ENCODE data around the gene SMARCB1. TPM values are rescaled to one million over a fixed set of nuclear protein-coding genes. Genes with fewer than 3 reads are reported as not detected.

SMARCB1 gene
- total and polyA plus RNA-seq, 10 donors = 64.2 to 166 (median 85.8) TPM

GRCh38 chr22:23752090-23752691 lies 34.6 kb upstream of the SMARCB1 start:
- intact Hi-C loops (cut with DNase I; ENCODE audit: low total_unique reads) = no loop called here
- peaks cover 4 to 73% (median 35%) of the 10 kb centered on the region in 6 donors for H3K4me1 ChIP-seq
- no peaks in the 10 kb centered on the region for H3K27me3 ChIP-seq (replicated peaks in 1 of 7)
- H3K4me3 ChIP-seq = peak overlapping the region in 7 of 8 donors; percentile 43 to 85 (median 61)
- WGBS, 5 donors = 46 to 64% (median 57%) methylated on average over 6 to 9 of the region's 9 CpGs
- peak overlapping the region in 7 of 8 donors; percentile 46 to 94 (median 91) for H3K27ac ChIP-seq
- peak; percentile 92 for DNase-seq
- H3K9me3 ChIP-seq = no peaks in the 10 kb centered on the region
- no peaks in the 10 kb centered on the region for H3K36me3 ChIP-seq
- TF ChIP-seq POLR2A (IDR thresholded peaks at IDR 0.05) (no peak), POLR2AphosphoS5 (IDR thresholded peaks at IDR 0.05) (peak; percentile 65 to 81 (median 68)), CTCF (IDR thresholded peaks at IDR 0.05 in 8 of 11, conservative IDR thresholded peaks at IDR 0.05 in 3 of 11) (peak in 5 of 11 experiments; percentile 2 to 47 (median 24))

- Histone ChIP-seq H3K9me3 (no peaks in the 10 kb centered on the region), H3K27me3 (replicated peaks in 1 of 7) (no peaks in the 10 kb centered on the region), H3K27ac (peak overlapping the region in 5 of 8 donors; percentile 85 to 94 (median 91)), H3K4me1 (peaks cover 4 to 77% (median 35%) of the 10 kb centered on the region in 6 donors), H3K4me3 (peak overlapping the region in 7 of 8 donors; percentile 43 to 85 (median 61)), H3K36me3 (no peaks in the 10 kb centered on the region)
- WGBS, 5 donors = 58 to 94% (median 80%) methylated on average over 12 to 16 of the region's 16 CpGs
- DNase-seq = peak; percentile 80
- peak in 1 of 11 experiments; percentile 1 for TF ChIP-seq CTCF (IDR thresholded peaks at IDR 0.05 in 8 of 11, conservative IDR thresholded peaks at IDR 0.05 in 3 of 11)
- no peak for TF ChIP-seq POLR2A (IDR thresholded peaks at IDR 0.05)
- TF ChIP-seq POLR2AphosphoS5 (IDR thresholded peaks at IDR 0.05) = no peak
- intact Hi-C loops (cut with DNase I; ENCODE audit: low total_unique reads) = no loop called here
These were observed 34.0 kb upstream of the SMARCB1 start for GRCh38 chr22:23752750-23753149.

- no peaks in the 10 kb centered on the region for H3K9me3 ChIP-seq
- H3K27me3 ChIP-seq (replicated peaks in 1 of 7) = no peaks in the 10 kb centered on the region
- TF ChIP-seq POLR2AphosphoS5 (IDR thresholded peaks at IDR 0.05) = no peak
- no peak for TF ChIP-seq CTCF (IDR thresholded peaks at IDR 0.05 in 8 of 11, conservative IDR thresholded peaks at IDR 0.05 in 3 of 11)
- TF ChIP-seq POLR2A (IDR thresholded peaks at IDR 0.05) = no peak
- H3K4me1 ChIP-seq = peaks cover 4 to 72% (median 35%) of the 10 kb centered on the region in 6 donors
- 43 to 68% (median 52%) methylated on average over 2 of the region's 2 CpGs for WGBS, 5 donors
- DNase-seq = no peak
- peak overlapping the region in 7 of 8 donors; percentile 43 to 85 (median 61) for H3K4me3 ChIP-seq
- H3K27ac ChIP-seq = peak overlapping the region in 5 of 8 donors; percentile 85 to 94 (median 91)
- intact Hi-C loops (cut with DNase I; ENCODE audit: low total_unique reads) = no loop called here
- H3K36me3 ChIP-seq = no peaks in the 10 kb centered on the region
These were observed 33.4 kb upstream of the SMARCB1 start for GRCh38 chr22:23753385-23753784.

DNA sequence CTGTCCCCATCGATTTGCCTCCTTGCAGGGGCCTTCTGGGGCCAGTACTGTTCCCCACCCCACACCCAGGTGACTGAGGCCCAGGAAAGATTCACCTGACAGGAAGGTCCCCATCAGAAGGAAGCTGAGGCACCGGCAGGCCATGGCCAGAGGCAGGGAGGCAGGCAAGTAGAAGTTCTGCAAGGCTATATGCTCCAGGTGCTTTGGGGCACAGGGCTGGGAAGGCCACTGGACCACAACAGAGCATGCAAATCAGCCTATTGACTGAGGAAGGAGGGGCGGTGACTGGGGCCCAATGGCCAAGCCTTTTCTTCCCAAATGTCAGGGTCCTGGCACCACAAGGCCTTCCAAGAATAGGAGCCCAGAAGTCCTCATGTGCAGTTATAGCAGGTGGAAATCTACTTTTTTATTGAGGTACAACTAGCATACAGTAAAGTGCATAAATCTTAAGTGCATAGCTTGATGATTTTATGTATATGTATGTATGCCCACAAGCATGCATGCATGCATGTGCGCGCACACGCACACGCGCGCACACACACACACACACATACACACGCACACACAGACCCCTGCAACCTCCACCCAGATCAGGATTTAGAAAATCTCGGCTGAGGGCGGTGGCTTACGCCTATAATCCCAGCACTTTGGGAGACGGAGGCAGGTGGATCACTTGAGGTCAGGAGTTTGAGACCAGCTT lies 32.4 kb upstream of the SMARCB1 start, which contains the start of gene VPREB3:
VPREB3 (minus strand) TSS at position 206 of the 700 bp plus-strand sequence; CDS start at position 144, 62 bp downstream.
- Histone ChIP-seq H3K4me3 (peak within 1 kb of the TSS in 7 of 8 donors; percentile 43 to 85 (median 61)), H3K27ac (peak within 1 kb of the TSS in 5 of 8 donors; percentile 85 to 94 (median 91)), H3K9me3 (no peaks in the 10 kb centered on the region), H3K36me3 (no peaks in the 10 kb centered on the region), H3K4me1 (peaks cover 4 to 72% (median 35%) of the 10 kb centered on the region in 6 donors), H3K27me3 (replicated peaks in 1 of 7) (no peaks in the 10 kb centered on the region)
- peak; percentile 84 for DNase-seq
- WGBS, 5 donors = 74 to 91% (median 82%) methylated on average over 14 of the region's 14 CpGs
- intact Hi-C loops (cut with DNase I; ENCODE audit: low total_unique reads) = no loop called here
- TF ChIP-seq POLR2A (IDR thresholded peaks at IDR 0.05) = no peak
- TF ChIP-seq CTCF (IDR thresholded peaks at IDR 0.05 in 8 of 11, conservative IDR thresholded peaks at IDR 0.05 in 3 of 11) = no peak
- TF ChIP-seq POLR2AphosphoS5 (IDR thresholded peaks at IDR 0.05) = peak in 2 of 3 donors; percentile 47 to 79
